HG03460 (cell line): ENCODE measurements around the gene SLC29A4.
"Not testable (repeated sequence)": the region's sequence is repeated elsewhere in the genome, so short reads cannot be mapped to it uniquely, and the experiment has no call there.

Experiments
- ATAC-seq: cut with Tn5 transposase; IDR thresholded peaks from one replicate; pipeline ENCODE4 v1.9.1; 2021; ENCODE audit not compliant: unreplicated experiment

The SLC29A4 gene

GRCh38 chr7:5295039-5296014 is 12.6 kb downstream of the SLC29A4 start:
- ATAC-seq, result no peak

GRCh38 chr7:5296015-5296610 is 13.4 kb downstream of the SLC29A4 start:
- no peak for ATAC-seq

- ATAC-seq, result peak; percentile 61
Observed at GRCh38 chr7:5296611-5297226, 14.0 kb downstream of the SLC29A4 start.

DNA sequence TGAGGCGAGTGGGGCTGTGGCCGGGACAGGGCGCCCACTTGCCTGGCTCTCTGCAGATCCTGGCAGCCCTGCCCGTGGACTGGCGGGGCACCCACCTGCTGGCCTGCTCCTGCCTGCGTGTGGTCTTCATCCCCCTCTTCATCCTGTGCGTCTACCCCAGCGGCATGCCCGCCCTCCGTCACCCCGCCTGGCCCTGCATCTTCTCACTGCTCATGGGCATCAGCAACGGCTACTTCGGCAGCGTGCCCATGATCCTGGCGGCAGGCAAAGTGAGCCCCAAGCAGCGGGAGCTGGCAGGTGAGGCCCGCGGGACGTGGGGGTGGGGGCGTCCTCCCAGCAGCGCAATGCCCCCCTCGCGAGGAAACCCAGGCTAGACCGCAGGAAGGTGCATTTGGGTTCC is 17.6 kb downstream of the SLC29A4 start:
- ATAC-seq, result no peak

GRCh38 chr7:5302577-5302976 is 19.8 kb downstream of the SLC29A4 start:
- ATAC-seq, result no peak

- no peak for ATAC-seq
Observed at GRCh38 chr7:5303061-5303460, 20.3 kb downstream of the SLC29A4 start.

DNA sequence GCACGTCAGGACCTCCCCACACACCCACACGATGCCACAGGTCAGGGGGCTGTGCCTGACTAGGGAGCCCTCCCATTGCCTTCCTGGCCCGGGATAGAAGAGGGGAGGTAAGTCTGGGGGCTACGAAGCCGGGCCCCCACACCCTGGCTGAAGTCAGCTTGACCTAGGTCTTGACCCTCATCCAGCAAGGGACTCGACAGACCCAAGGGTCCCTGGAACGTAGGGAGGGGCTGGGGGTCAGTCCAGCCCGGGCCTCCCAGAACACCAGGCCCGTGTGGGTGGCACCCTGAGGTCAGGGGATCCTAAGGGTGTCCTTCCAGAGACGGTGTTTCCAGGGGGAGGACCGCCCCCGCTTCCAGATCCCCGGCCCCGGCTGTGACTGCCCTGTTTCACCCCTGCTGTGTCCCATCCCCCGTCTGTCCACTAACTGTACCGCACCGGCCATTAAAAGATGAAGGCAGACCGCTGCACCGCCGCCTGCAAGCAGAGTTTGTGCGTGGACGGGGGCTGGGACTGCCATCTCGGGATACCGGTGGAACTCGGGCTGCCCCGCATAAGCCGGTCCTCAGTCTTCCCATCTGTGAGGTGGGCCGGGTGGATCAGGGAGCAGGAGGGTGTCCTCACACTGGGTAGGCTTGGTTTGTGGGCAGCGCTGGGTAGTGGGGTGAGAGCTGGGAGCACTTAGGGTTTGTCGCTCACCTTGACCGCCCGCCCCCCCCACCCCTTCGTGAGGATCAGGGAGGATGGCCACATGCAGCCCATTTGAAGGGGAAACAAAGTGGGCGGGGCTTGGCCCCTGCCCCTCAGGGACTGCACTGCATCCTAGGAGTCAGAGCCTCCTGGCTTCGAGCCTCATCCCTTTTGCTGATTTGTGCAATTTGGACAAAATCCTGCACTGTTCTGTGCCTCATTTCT is 21.1 kb downstream of the SLC29A4 start:
- ATAC-seq, result no peak

GRCh38 chr7:5305050-5305449 is 22.3 kb downstream of the SLC29A4 start:
- ATAC-seq, result not testable (repeated sequence)

GRCh38 chr7:5307221-5308142 is 24.7 kb downstream of the SLC29A4 start:
- not testable (repeated sequence) for ATAC-seq

DNA sequence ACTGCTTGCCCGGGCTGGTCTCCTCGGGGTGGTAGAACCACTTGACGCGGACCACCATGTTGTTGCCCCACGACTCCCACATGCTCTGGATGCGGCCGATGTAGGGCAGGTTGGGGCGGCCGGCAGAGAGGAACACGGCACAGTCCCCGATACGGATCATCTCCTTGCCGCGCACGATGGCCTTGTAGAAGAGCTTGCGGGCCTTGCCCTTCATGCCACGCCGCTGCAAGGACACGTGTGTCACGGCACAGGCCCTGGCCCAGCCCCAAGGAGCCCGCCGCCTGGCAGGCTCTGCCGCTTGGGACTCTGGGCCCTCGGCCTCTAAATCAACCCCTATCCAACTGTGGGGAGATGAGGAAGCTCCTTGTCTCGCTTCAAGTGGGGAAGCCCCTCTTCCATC is 26.4 kb downstream of the SLC29A4 start:
- no peak for ATAC-seq

DNA sequence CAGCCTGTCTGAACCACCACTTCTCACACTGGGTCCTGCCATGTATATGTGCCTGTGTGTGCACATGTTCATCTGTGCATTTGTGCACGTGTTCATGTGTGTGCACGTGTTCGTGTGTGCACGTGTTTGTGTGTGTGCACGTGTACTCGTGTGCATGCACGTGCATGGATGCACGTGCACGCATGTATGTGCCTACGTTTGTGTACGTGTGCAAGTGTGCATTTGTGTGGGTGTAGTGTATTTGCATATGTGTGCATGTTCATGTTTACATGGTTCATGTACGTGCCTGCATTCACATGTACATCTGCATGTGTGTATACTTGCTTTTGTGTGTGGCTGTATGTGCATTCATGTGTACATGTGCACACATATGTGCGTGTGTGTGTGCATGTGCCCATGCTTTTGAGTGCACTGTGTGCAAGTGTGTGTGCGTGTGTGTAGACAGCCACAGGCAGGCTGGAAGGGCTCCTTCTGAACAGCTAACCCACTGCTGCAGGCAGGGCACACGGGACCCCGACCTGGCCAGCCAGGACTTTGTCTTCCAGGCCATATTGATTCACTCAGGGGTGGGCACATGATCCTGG is 28.2 kb downstream of the SLC29A4 start:
- ATAC-seq, result no peak

DNA sequence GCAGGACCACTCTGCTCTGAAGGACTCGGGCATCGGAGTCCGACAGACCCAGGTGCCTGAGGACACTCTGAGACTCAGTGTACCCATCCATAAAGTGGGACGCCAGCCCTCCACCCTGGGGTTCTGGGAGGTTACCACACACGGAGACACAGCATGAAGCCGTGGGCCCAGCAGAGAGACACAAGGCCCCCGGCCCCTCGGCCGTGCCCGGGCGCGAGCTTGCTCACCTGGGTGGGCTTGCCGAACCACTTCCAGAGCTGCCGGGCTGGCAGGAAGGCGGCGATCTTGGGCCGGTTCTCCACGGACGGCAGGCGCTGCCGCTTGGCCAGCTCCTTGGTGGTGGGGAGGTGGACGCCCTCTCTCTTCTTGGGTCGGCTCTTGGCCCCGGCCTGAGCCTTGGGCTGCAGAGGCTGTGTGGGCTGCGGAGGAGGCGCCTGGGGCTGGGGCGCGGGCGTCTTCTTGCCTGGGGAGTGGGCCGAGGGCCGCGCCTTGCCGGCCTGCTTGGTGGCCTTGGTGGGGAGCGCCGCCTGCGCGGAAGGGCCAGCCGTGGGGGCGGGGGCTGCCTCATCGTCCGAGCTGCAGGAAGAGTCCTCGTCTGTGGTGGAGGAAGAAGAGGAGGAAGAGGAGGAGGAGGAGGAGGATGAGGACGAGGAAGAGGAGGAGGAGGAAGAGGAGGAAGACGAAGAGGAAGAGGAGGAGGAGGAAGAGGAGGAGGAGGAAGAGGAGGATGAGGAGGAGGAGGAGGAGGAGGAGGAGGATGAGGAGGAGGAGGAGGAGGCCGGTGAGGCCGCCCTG is 29.7 kb downstream of the SLC29A4 start:
- ATAC-seq, result not testable (repeated sequence)

DNA sequence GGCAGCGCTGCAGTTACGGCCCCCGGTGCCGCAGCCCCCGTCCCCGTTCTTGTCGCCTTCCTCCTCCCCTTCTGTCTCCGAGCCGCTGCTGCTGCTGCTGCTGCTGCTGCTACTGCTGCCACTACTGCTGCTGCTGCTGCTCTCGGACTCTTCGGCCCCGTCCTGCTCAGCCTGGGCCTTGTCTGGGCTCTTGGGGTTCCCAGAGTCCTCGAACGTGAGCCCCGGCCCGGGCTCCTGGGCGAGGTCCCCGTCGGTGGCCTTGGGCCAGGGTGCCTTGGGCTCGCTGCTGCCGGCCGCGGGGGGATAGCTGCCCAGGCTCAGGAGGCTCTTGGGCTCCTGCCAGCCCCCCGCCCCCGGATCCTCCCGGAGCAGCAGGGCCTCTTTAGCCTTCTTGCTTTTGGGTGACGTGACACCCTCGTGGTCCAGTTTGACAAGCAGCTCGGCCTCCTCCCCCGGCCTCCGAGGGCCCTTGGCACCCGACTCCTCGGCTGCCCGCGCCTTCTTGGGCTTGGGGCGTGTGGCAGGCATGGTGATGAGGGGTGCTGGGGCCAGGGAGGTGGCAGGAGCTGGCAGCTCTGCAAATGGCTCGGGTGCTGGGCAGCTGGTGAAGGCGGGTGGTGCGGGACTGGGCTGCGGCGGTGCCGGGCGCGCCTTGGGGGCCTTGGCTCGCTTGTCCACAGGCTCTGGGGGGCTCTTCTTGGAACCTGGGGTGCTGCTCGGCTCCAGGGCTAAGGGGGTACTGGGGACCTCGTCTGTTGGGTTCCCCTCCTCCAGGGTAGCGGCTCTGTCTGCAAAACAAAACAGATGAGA is 30.5 kb downstream of the SLC29A4 start:
- not testable (repeated sequence) for ATAC-seq

GRCh38 chr7:5314864-5315263 is 32.1 kb downstream of the SLC29A4 start:
- no peak for ATAC-seq

GRCh38 chr7:5315761-5316160 is 33.0 kb downstream of the SLC29A4 start:
- ATAC-seq, result no peak

DNA sequence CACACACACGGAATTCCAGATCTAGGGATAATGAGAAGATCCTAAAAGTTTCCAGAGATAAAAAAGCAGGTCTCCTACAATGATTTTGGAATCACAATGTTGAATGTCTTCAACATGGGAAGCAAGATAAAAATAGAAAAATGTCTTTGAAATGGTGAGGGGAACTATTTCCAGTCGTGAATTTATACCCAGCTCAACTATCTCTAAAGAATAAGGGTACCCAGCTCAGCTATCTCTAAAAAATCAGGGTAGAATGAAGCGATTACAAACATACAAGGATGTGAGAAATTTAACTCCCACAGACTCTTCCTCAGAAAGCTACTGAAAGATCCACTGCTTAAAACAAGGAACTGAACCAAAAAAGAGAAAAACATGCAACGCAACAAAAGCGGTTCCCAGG is 35.9 kb downstream of the SLC29A4 start:
- not testable (repeated sequence) for ATAC-seq

GRCh38 chr7:5320391-5320790 is 37.6 kb downstream of the SLC29A4 start:
- no peak for ATAC-seq
